H7 (cell line): Measurements from ENCODE around the gene PHACTR3. TPM values are rescaled to one million over a fixed set of nuclear protein-coding genes. Genes with fewer than 3 reads are reported as not detected.
A peak's percentile ranks its signal among the peaks of the same experiment; 100 is the strongest.

Source experiments
- DNase-seq: peaks from one replicate; pipeline ENCODE4 v3.0.0; 2012
- H3K27me3 ChIP-seq: 2 replicates; pipeline ENCODE4 v1.6.0; 2011; ENCODE audit warnings: mild to moderate bottlenecking, low read length; ENCODE audit not compliant: control insufficient read depth, insufficient read depth
- H3K36me3 ChIP-seq: replicated peaks from 2 replicates; pipeline ENCODE4 v1.5.1; 2011; ENCODE audit warnings: low read length; ENCODE audit not compliant: control insufficient read depth, insufficient read depth
- H3K4me3 ChIP-seq: 2 replicates; pipeline ENCODE4 v1.5.1; 2011; ENCODE audit warnings: low read depth, mild to moderate bottlenecking, control low read depth, low read length, moderate library complexity; ENCODE audit not compliant: insufficient read depth
- total RNA-seq: library from RNA; depleted of rRNA; stranded (reverse); fragments of >200 nt; shearing (Covaris generic); gene quantifications from 2 replicates; pipeline ENCODE4 v1.2.3, GENCODE V29; 2014

The PHACTR3 gene
- total RNA-seq, 1 experiment from 2014 or later: 0.03 TPM

GRCh38 chr20:59567585-59568508 is 36.5 kb upstream of the PHACTR3 start:
- DNase-seq: peak; percentile 48
- H3K36me3 ChIP-seq: no peaks in the 10 kb centered on the region
- no peak overlapping the region for H3K4me3 ChIP-seq
- peaks cover 5% of the 10 kb centered on the region for H3K27me3 ChIP-seq

GRCh38 chr20:59568509-59569024 is 35.8 kb upstream of the PHACTR3 start:
- no peak overlapping the region for H3K4me3 ChIP-seq
- peaks cover 5% of the 10 kb centered on the region for H3K27me3 ChIP-seq
- DNase-seq: peak; percentile 30
- H3K36me3 ChIP-seq: no peaks in the 10 kb centered on the region

DNA sequence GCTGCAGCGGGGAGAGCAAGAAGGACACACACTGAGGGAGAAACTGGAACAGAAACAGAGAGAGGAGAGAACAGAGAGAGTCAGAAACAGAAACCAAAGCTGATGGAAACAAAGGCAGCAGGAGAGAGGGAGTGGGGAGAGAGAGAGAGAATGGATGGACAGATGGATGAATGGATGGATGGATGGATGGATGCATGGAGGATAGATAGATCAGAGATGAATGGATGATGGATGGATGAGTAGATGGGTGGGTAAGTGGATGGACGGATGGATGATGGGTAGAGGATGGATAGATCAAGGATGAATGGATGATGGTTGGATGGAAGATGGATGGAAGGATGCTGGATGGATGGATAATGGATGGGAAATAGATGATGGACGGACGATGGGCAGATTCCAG is 35.0 kb upstream of the PHACTR3 start:
- DNase-seq: no peak
- H3K36me3 ChIP-seq: no peaks in the 10 kb centered on the region
- no peak overlapping the region for H3K4me3 ChIP-seq
- peaks cover 7% of the 10 kb centered on the region for H3K27me3 ChIP-seq

DNA sequence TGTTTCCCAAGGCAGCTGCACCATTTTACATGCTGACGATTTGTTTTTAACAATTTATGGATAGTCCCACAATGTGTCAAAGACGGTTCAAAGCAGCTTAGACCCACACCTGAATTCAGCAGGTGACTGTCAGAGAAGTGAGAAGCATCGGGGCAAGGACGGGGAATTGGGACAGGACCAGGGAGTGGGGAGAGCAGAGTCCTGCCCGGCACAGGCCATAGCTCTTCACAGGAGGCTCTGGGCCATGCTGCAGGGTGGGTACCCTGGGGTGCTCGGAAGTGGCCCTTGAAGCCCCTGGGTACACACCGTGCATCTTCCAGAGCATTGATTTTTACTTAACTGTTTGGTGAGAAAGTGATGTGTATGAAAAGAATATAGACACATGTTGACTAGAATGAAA is 33.2 kb upstream of the PHACTR3 start:
- DNase-seq: peak; percentile 15
- no peak overlapping the region for H3K4me3 ChIP-seq
- peaks cover 17% of the 10 kb centered on the region for H3K27me3 ChIP-seq
- H3K36me3 ChIP-seq: no peaks in the 10 kb centered on the region

- Histone ChIP-seq H3K4me3 (peak overlapping the region; percentile 31), H3K36me3 (no peaks in the 10 kb centered on the region), H3K27me3 (peaks cover 23% of the 10 kb centered on the region)
- peak; percentile 93 for DNase-seq
Observed at GRCh38 chr20:59571551-59572314, 32.6 kb upstream of the PHACTR3 start.

- H3K4me3 ChIP-seq: no peak overlapping the region
- H3K27me3 ChIP-seq: peaks cover 29% of the 10 kb centered on the region
Observed at GRCh38 chr20:59572515-59572914, 31.8 kb upstream of the PHACTR3 start.

DNA sequence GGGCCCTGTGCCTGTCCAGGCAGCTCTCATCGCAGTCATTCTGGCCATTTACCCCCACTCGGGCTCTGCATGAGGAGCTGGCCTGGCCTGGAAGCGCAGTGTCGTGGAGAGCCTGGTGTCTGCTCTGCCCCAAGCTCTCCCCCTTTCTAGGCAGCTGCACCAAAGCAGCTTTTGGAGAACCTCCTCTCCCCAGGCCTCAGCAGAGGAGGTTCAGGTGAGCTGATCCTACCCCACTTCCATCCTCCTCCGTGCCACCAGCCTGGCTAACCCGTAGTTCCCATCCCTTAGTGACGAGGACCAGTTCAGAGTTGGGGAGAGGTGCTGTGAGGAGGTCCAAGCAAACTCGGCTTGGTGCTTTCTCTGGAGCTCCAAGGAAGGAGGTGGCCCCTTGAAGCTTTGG is 30.5 kb upstream of the PHACTR3 start:
- peaks cover 40% of the 10 kb centered on the region for H3K27me3 ChIP-seq
- peak; percentile 11 for DNase-seq

More at GRCh38 chr20:59572515-59572914, 31.8 kb upstream of the PHACTR3 start:
- no peak for DNase-seq
- H3K36me3 ChIP-seq: no peaks in the 10 kb centered on the region

DNA sequence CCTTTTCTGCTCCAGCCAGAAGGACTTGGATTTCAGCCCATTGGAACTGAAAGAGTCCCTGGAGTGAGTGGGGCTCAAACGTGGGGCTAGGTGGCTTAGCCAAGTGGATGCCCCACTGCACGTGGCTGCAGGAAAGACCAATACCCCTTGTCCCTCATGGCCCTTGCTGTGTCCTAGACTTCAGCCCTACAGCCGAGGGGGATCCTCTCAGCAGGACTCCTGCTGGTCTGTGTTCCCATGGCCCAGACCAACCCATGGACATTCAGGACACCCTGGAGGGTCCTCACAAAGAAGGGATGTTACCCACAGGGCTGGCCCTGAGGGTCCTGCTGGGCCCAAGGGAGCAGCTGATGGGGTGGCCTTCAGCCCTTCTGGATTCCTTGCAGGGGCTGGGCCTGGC is 30.0 kb upstream of the PHACTR3 start:
- no peak overlapping the region for H3K4me3 ChIP-seq
- peak; percentile 17 for DNase-seq
- H3K36me3 ChIP-seq: no peaks in the 10 kb centered on the region
- peaks cover 43% of the 10 kb centered on the region for H3K27me3 ChIP-seq

More for the DNA sequence above, 30.5 kb upstream of the PHACTR3 start:
- Histone ChIP-seq H3K36me3 (no peaks in the 10 kb centered on the region), H3K4me3 (no peak overlapping the region)

DNA sequence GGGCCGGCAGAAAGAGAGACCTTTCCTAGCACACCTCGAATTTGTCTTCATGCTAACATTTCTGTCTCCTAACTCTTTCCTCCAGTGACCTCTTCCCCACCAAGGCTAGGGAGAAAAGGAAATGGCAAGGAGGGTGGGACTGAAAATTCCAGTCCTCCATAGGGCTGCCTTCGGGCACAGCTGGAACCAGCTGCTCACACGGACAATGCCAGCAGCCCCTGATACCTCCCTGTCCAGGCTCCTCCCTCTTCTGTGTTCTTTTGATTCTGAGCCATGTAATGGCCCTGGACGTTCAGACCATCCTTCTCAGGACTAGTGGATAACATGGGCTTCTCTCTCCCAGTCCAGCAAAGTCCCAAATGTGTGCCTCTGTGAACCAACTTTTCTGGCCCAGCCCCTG is 29.1 kb upstream of the PHACTR3 start:
- no peak for DNase-seq
- H3K27me3 ChIP-seq: peaks cover 45% of the 10 kb centered on the region
- no peaks in the 10 kb centered on the region for H3K36me3 ChIP-seq
- no peak overlapping the region for H3K4me3 ChIP-seq

DNA sequence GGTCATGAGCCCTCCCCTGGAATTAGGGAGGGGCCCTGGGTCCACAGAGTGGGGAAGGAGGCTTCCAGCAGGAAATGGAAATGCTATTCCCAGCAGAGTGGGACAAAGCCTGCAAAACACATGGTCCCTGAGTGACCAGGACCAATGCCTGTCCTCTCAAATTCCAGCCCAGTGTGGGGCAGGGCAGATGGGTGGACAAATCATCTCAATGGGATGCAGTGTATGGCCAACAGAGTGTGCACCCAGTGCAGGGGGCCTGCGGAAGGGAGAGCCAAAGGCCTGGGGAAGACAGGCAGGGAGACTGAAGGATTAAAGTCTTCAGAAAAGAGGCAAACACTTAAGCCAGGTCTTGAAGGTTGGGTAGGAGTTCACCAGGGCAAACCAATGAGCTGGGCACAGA is 28.7 kb upstream of the PHACTR3 start:
- H3K27me3 ChIP-seq: peaks cover 45% of the 10 kb centered on the region

GRCh38 chr20:59576216-59576953 is 28.0 kb upstream of the PHACTR3 start:
- DNase-seq: peak; percentile 81
- H3K27me3 ChIP-seq: peaks cover 45% of the 10 kb centered on the region
- no peak overlapping the region for H3K4me3 ChIP-seq
- no peaks in the 10 kb centered on the region for H3K36me3 ChIP-seq

More for the DNA sequence above, 28.7 kb upstream of the PHACTR3 start:
- Histone ChIP-seq H3K36me3 (no peaks in the 10 kb centered on the region), H3K4me3 (no peak overlapping the region)
- DNase-seq: no peak

DNA sequence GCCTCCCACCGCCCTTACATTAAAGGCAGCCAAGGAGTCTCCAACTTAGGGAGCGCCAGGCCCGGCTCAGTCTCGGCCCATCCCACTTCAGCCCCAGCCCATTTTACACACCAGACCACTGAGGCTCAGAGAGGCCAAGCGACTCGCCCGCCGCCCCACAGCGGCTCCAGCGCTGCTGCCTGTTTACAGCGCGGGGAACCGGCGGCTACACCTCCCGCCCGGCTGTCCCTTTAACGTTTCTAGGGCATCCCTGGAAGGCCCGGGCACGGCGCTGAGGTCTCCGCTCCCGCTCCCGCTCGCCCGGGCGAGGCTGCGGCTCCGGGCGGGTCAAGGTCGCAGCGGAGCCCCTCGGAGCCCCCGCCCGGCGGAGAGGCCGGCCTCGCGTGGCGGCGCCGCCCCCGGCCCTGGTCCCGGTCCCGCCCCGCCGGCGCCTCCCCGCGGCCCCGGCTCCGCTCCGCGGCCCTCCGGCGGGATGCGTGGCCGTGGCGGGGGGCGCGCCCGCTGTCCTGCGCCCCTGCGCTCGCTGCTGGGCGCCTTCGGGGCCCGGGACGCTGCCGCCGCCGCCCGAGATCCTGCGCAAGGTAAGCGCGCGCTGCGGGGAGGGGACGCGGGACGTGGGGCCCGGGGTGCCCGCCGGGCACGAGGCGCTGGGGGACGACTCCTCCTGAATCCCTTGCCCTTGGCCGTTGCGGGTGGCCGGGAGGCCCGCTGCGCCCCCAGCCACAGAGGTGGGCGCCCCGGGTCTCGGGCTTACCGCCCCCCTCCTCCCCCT is 27.1 kb upstream of the PHACTR3 start:
- Histone ChIP-seq H3K36me3 (no peaks in the 10 kb centered on the region), H3K27me3 (peaks cover 42% of the 10 kb centered on the region), H3K4me3 (peak overlapping the region; percentile 12)
- DNase-seq: peak; percentile 87

GRCh38 chr20:59577809-59578435 is 26.4 kb upstream of the PHACTR3 start:
- no peak for DNase-seq
- peaks cover 42% of the 10 kb centered on the region for H3K27me3 ChIP-seq
- no peaks in the 10 kb centered on the region for H3K36me3 ChIP-seq
- H3K4me3 ChIP-seq: 0 out of 2 replicates have a peak overlapping the region, but pooled peaks have one; percentile 12
